ENCODE measurements around the gene TNKS2. TPM values are rescaled to one million over a fixed set of nuclear protein-coding genes. Genes with fewer than 3 reads are reported as not detected.
A peak's percentile ranks its signal among the peaks of the same experiment; 100 is the strongest.

The TNKS2 gene
- polyA plus RNA-seq, 1 donor (not counting 4 experiments of a cell fraction or from before 2014, with no cell fraction given): 35.4 TPM

GRCh38 chr10:91799612-91799975 is 1.4 kb downstream of the TNKS2 start:
- peak overlapping the region; percentile 98 for H3K9ac ChIP-seq (ENCODE audit: control insufficient read depth, extremely low read depth, insufficient read depth, low read length)
- no peak overlapping the region for H2AFZ ChIP-seq (ENCODE audit: control insufficient read depth, low read length)
- peak overlapping the region; percentile 95 for H3K27ac ChIP-seq (ENCODE audit: control insufficient read depth, insufficient read depth, low read length)
- H3K79me2 ChIP-seq (ENCODE audit: control insufficient read depth, insufficient read depth, low read length): peaks cover 64% of the 10 kb centered on the region
- H3K4me1 ChIP-seq (ENCODE audit: control insufficient read depth, extremely low read depth, insufficient read depth, low read length): peaks cover 26% of the 10 kb centered on the region
- H3K27me3 ChIP-seq (ENCODE audit: control insufficient read depth, extremely low read depth, insufficient read depth, low read length): no peaks in the 10 kb centered on the region
- peak overlapping the region; percentile 91 to 98 (median 93) for H3K4me3 ChIP-seq (ENCODE audit: control insufficient read depth in 2 of 3, extremely low read depth in 1 of 3, insufficient read depth in 2 of 3, low read depth in 1 of 3, low read length in 3 of 3)
- TF ChIP-seq EZH2 (IDR thresholded peaks at IDR 0.05; ENCODE audit: low read length): no peak
- dilution Hi-C loops (cut with MboI; ENCODE audit: extremely low pct_ligation_motif_present, low sequenced_read_pairs): no loop called here
- DNase-seq (ENCODE audit: low read depth, low spot score) (no peak), FAIRE-seq (peak; percentile 29)
- no peaks in the 10 kb centered on the region for H3K9me1 ChIP-seq (ENCODE audit: control insufficient read depth, extremely low read depth, insufficient read depth, low read length)
- H3K36me3 ChIP-seq (ENCODE audit: control insufficient read depth in 2 of 2, extremely low read depth in 1 of 2, insufficient read depth in 2 of 2, low read length in 2 of 2): peaks cover 0 to 4% of the 10 kb centered on the region in 2 experiments
- H3K4me2 ChIP-seq (ENCODE audit: control insufficient read depth, extremely low read depth, insufficient read depth, low read depth, low read length): peak overlapping the region; percentile 84
- H3K9me3 ChIP-seq (ENCODE audit: control insufficient read depth, low read depth, low read length): no peaks in the 10 kb centered on the region
- H4K20me1 ChIP-seq (ENCODE audit: control insufficient read depth, extremely low read depth, insufficient read depth, low read length): peaks cover 4% of the 10 kb centered on the region

- Histone ChIP-seq H3K9me3 (ENCODE audit: control insufficient read depth, low read depth, low read length) (no peaks in the 10 kb centered on the region), H3K36me3 (ENCODE audit: control insufficient read depth in 2 of 2, extremely low read depth in 1 of 2, insufficient read depth in 2 of 2, low read length in 2 of 2) (peaks cover 0 to 6% of the 10 kb centered on the region in 2 experiments), H3K27ac (ENCODE audit: control insufficient read depth, insufficient read depth, low read length) (peak overlapping the region; percentile 95), H3K4me3 (ENCODE audit: control insufficient read depth in 2 of 3, extremely low read depth in 1 of 3, insufficient read depth in 2 of 3, low read depth in 1 of 3, low read length in 3 of 3) (peak overlapping the region; percentile 91 to 98 (median 93)), H3K27me3 (ENCODE audit: control insufficient read depth, extremely low read depth, insufficient read depth, low read length) (no peaks in the 10 kb centered on the region), H2AFZ (ENCODE audit: control insufficient read depth, low read length) (no peak overlapping the region), H3K4me2 (ENCODE audit: control insufficient read depth, extremely low read depth, insufficient read depth, low read depth, low read length) (peak overlapping the region; percentile 84), H4K20me1 (ENCODE audit: control insufficient read depth, extremely low read depth, insufficient read depth, low read length) (peaks cover 4% of the 10 kb centered on the region), H3K4me1 (ENCODE audit: control insufficient read depth, extremely low read depth, insufficient read depth, low read length) (peaks cover 26% of the 10 kb centered on the region), H3K79me2 (ENCODE audit: control insufficient read depth, insufficient read depth, low read length) (peaks cover 67% of the 10 kb centered on the region), H3K9ac (ENCODE audit: control insufficient read depth, extremely low read depth, insufficient read depth, low read length) (peak overlapping the region; percentile 98), H3K9me1 (ENCODE audit: control insufficient read depth, extremely low read depth, insufficient read depth, low read length) (no peaks in the 10 kb centered on the region)
- TF ChIP-seq EZH2 (IDR thresholded peaks at IDR 0.05; ENCODE audit: low read length): no peak
- no peak for TF ChIP-seq CTCF (optimal IDR thresholded peaks at IDR 0.05 in 1 of 3, IDR thresholded peaks at IDR 0.05 in 1 of 3, conservative IDR thresholded peaks at IDR 0.05 in 1 of 3; ENCODE audit: extremely low read depth in 1 of 3, insufficient read depth in 2 of 3, low read length in 3 of 3)
- DNase-seq (ENCODE audit: low read depth, low spot score): no peak
- FAIRE-seq: no peak
- dilution Hi-C loops (cut with MboI; ENCODE audit: extremely low pct_ligation_motif_present, low sequenced_read_pairs): no loop called here
These were observed 2.0 kb downstream of the TNKS2 start for GRCh38 chr10:91800182-91800581.

DNA sequence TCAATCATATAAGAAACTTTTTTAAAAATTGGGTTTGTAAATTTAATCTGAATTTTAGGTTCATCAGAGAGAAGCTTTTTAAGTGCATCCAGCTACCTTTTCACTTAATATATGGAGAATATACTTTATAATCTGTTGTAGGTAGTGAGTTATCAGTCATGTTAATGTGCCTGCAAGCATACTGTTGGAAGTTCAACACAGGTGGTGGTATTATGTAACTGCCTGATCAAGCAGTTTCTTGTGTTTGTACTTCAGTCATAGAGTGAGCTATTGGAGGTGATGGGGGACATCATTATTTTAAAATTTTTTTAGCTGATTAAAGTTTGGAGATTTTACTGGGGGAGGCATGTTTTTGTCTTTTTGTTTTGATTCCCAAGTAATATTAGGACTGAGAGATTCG is 2.5 kb downstream of the TNKS2 start:
- FAIRE-seq: no peak

More for the DNA sequence above, 2.5 kb downstream of the TNKS2 start:
- peaks cover 5 to 6% of the 10 kb centered on the region in 2 experiments for H3K36me3 ChIP-seq (ENCODE audit: control insufficient read depth in 2 of 2, extremely low read depth in 1 of 2, insufficient read depth in 2 of 2, low read length in 2 of 2)
- H3K27ac ChIP-seq (ENCODE audit: control insufficient read depth, insufficient read depth, low read length): no peak overlapping the region
- no peak for TF ChIP-seq CTCF (optimal IDR thresholded peaks at IDR 0.05 in 1 of 3, IDR thresholded peaks at IDR 0.05 in 1 of 3, conservative IDR thresholded peaks at IDR 0.05 in 1 of 3; ENCODE audit: extremely low read depth in 1 of 3, insufficient read depth in 2 of 3, low read length in 3 of 3)
- TF ChIP-seq EZH2 (IDR thresholded peaks at IDR 0.05; ENCODE audit: low read length): no peak
- H3K27me3 ChIP-seq (ENCODE audit: control insufficient read depth, extremely low read depth, insufficient read depth, low read length): no peaks in the 10 kb centered on the region
- no peaks in the 10 kb centered on the region for H3K9me1 ChIP-seq (ENCODE audit: control insufficient read depth, extremely low read depth, insufficient read depth, low read length)
- dilution Hi-C loops (cut with MboI; ENCODE audit: extremely low pct_ligation_motif_present, low sequenced_read_pairs): no loop called here
- peak overlapping the region in 1 of 3 experiments; percentile 93 for H3K4me3 ChIP-seq (ENCODE audit: control insufficient read depth in 2 of 3, extremely low read depth in 1 of 3, insufficient read depth in 2 of 3, low read depth in 1 of 3, low read length in 3 of 3)
- H3K9ac ChIP-seq (ENCODE audit: control insufficient read depth, extremely low read depth, insufficient read depth, low read length): no peak overlapping the region
- H3K9me3 ChIP-seq (ENCODE audit: control insufficient read depth, low read depth, low read length): no peaks in the 10 kb centered on the region
- peaks cover 72% of the 10 kb centered on the region for H3K79me2 ChIP-seq (ENCODE audit: control insufficient read depth, insufficient read depth, low read length)
- DNase-seq (ENCODE audit: low read depth, low spot score): no peak
- peaks cover 26% of the 10 kb centered on the region for H3K4me1 ChIP-seq (ENCODE audit: control insufficient read depth, extremely low read depth, insufficient read depth, low read length)
- H3K4me2 ChIP-seq (ENCODE audit: control insufficient read depth, extremely low read depth, insufficient read depth, low read depth, low read length): peak overlapping the region; percentile 84
- no peak overlapping the region for H2AFZ ChIP-seq (ENCODE audit: control insufficient read depth, low read length)
- H4K20me1 ChIP-seq (ENCODE audit: control insufficient read depth, extremely low read depth, insufficient read depth, low read length): peaks cover 4% of the 10 kb centered on the region

Measured in keratinocyte (primary cell).